DOHH2 (cell line): ENCODE data around the gene NINJ2.
A peak's percentile ranks its signal among the peaks of the same experiment; 100 is the strongest.
"Not testable (repeated sequence)": the region's sequence is repeated elsewhere in the genome, so short reads cannot be mapped to it uniquely, and the experiment has no call there.

Experiments used
- H3F3A ChIP-seq: fragments of 200-600 bp; sonication (generic), shearing (Covaris generic); 2 replicates; pipeline ENCODE4 v1.6.0; 2016; ENCODE audit warnings: antibody characterized with exemption, mild to moderate bottlenecking; ENCODE audit not compliant: control insufficient read depth, insufficient read depth
- H3K27ac ChIP-seq: fragments of 200-600 bp; sonication (generic); 2 replicates; pipeline ENCODE4 v1.5.1; 2014; ENCODE audit warnings: low read depth, mild to moderate bottlenecking, low read length, moderate library complexity
- H3K27me3 ChIP-seq: fragments of 200-600 bp; sonication (generic); 2 replicates; pipeline ENCODE4 v1.6.1; 2014; ENCODE audit warnings: mild to moderate bottlenecking, low read length, mixed read lengths; ENCODE audit not compliant: control insufficient read depth
- H3K36me3 ChIP-seq: fragments of 200-600 bp; sonication (generic); 2 replicates; pipeline ENCODE4 v1.6.1; 2014; ENCODE audit warnings: mild to moderate bottlenecking, low read length, moderate library complexity, mixed read lengths; ENCODE audit not compliant: control insufficient read depth
- H3K4me1 ChIP-seq: fragments of 200-600 bp; sonication (generic); 2 replicates; pipeline ENCODE4 v1.6.1; 2014; ENCODE audit warnings: mild to moderate bottlenecking, low read length, mixed read lengths; ENCODE audit not compliant: control insufficient read depth
- H3K4me2 ChIP-seq: fragments of 200-600 bp; sonication (generic); 2 replicates; pipeline ENCODE4 v1.6.0; 2014; ENCODE audit warnings: mild to moderate bottlenecking, low read length, moderate library complexity
- H3K4me3 ChIP-seq: fragments of 200-600 bp; sonication (generic); 2 replicates; pipeline ENCODE4 v1.5.1; 2014; ENCODE audit warnings: mild to moderate bottlenecking, low read length, mixed read lengths
- H3K79me2 ChIP-seq: fragments of 200-600 bp; sonication (generic); 2 replicates; pipeline ENCODE4 v1.6.1; 2014; ENCODE audit warnings: mild to moderate bottlenecking, low read length, mixed read lengths; ENCODE audit not compliant: control insufficient read depth
- H3K9me2 ChIP-seq: fragments of 200-600 bp; sonication (generic); replicated peaks from 2 replicates; pipeline ENCODE4 v1.6.1; 2014; ENCODE audit warnings: mild to moderate bottlenecking, low read length, mixed read lengths; ENCODE audit not compliant: control insufficient read depth
- H3K9me3 ChIP-seq: fragments of 200-600 bp; sonication (generic); 2 replicates; pipeline ENCODE4 v1.6.1; 2014; ENCODE audit warnings: antibody characterized with exemption, low read length, mixed read lengths; ENCODE audit not compliant: control insufficient read depth, insufficient read depth
- H4K20me1 ChIP-seq: fragments of 200-600 bp; sonication (generic); 2 replicates; pipeline ENCODE4 v1.6.0; 2014; ENCODE audit warnings: low read depth, mild to moderate bottlenecking, antibody characterized with exemption, low read length, moderate library complexity; ENCODE audit not compliant: control insufficient read depth, insufficient read depth
- EZH2phosphoT487 ChIP-seq: fragments of 200-600 bp; sonication (generic); IDR thresholded peaks from 2 replicates; pipeline ENCODE4 v1.6.1; 2017; ENCODE audit warnings: borderline replicate concordance, mild to moderate bottlenecking, antibody characterized with exemption, low read length, moderate library complexity, mixed read lengths
- TF ChIP-seq, protein P1 (sequence below): fragments of 200-600 bp; sonication (generic); IDR thresholded peaks from one replicate; pipeline ENCODE4 v1.5.1; 2014; ENCODE audit warnings: antibody characterized with exemption, mild to moderate bottlenecking, low read depth, low read length; ENCODE audit not compliant: poor library complexity, severe bottlenecking

NINJ2 gene

DNA sequence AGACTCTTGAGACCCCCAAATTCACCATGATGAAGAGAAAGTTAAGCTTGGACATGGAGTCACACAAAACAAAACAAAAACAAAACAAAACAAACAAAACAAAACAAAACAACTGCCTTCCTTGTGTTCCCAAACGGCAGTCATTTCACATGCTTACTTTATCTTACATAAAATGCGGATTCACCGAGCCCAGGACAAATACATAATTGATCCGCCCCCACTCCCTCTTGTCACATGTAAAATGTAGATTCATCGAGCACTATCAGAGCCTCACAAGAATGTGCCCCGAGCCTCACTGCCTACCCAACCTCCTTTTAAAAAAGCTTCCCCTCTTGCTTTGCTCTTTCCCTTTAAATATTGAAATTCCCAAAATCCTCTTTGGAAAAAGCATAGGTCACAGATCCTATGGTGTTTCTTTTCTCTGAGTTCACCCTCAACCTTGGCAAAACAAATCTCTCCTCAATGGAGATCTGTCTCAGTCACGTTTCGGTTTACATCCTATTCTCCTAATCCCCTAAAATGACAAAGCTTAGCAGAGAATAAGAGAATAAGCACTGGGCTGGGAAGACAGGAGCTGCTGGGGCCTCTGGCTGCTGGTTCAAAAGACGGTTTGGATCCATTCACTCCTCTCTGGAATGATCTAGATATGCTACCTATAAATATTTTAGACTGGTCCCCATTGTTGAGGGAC, 83.7 kb downstream of the NINJ2 start:
- no peak overlapping the region for H3K4me2 ChIP-seq
- no peaks in the 10 kb centered on the region for H3K9me3 ChIP-seq
- no peaks in the 10 kb centered on the region for H3K9me2 ChIP-seq
- no peak overlapping the region for H3K27ac ChIP-seq
- 0 out of 2 replicates have a peak, but pooled peaks cover 3% of the 10 kb centered on the region for H3F3A ChIP-seq
- no peaks in the 10 kb centered on the region for H3K36me3 ChIP-seq
- H3K4me3 ChIP-seq: no peak overlapping the region
- H3K27me3 ChIP-seq: no peaks in the 10 kb centered on the region
- H4K20me1 ChIP-seq: no peaks in the 10 kb centered on the region
- TF ChIP-seq EZH2phosphoT487: no peak
- TF ChIP-seq, protein P1, sequence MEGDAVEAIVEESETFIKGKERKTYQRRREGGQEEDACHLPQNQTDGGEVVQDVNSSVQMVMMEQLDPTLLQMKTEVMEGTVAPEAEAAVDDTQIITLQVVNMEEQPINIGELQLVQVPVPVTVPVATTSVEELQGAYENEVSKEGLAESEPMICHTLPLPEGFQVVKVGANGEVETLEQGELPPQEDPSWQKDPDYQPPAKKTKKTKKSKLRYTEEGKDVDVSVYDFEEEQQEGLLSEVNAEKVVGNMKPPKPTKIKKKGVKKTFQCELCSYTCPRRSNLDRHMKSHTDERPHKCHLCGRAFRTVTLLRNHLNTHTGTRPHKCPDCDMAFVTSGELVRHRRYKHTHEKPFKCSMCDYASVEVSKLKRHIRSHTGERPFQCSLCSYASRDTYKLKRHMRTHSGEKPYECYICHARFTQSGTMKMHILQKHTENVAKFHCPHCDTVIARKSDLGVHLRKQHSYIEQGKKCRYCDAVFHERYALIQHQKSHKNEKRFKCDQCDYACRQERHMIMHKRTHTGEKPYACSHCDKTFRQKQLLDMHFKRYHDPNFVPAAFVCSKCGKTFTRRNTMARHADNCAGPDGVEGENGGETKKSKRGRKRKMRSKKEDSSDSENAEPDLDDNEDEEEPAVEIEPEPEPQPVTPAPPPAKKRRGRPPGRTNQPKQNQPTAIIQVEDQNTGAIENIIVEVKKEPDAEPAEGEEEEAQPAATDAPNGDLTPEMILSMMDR: no peak
- H3K79me2 ChIP-seq: no peaks in the 10 kb centered on the region
- H3K4me1 ChIP-seq: peaks cover 14% of the 10 kb centered on the region

DNA sequence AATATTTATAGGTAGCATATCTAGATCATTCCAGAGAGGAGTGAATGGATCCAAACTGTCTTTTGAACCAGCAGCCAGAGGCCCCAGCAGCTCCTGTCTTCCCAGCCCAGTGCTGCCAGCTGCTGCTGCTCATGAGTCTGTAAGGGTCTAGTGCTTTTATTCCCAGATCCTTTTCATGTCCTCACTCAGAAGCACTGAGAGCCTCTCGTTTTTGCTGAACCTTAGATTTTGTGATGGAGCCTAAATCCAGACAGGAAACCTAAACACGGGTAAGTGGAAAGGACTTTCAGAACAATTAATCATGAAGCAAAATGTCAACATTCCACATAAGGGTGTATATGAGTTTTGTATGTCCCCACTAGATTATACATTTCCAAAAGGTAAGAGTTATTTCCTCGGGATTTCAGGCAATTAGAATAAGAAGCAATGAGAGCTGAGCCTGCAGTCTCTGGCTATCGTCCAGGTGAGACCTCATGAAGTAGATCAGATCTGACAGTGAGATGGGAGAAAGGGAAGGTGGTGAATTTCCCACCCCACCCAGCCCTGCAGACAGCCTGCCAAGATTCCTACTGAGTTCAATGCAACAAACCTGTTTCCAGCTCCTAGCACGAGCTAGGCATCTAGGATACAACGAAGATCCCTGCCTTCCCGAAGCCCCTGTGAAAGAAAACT, 84.4 kb downstream of the NINJ2 start:
- no peak overlapping the region for H3K27ac ChIP-seq
- H3F3A ChIP-seq: 0 out of 2 replicates have a peak, but pooled peaks cover 3% of the 10 kb centered on the region
- no peak overlapping the region for H3K4me3 ChIP-seq
- H3K4me1 ChIP-seq: peaks cover 14% of the 10 kb centered on the region
- H3K79me2 ChIP-seq: no peaks in the 10 kb centered on the region
- no peaks in the 10 kb centered on the region for H4K20me1 ChIP-seq
- H3K9me3 ChIP-seq: no peaks in the 10 kb centered on the region
- no peaks in the 10 kb centered on the region for H3K27me3 ChIP-seq
- no peaks in the 10 kb centered on the region for H3K9me2 ChIP-seq
- H3K4me2 ChIP-seq: no peak overlapping the region
- no peaks in the 10 kb centered on the region for H3K36me3 ChIP-seq
- TF ChIP-seq, protein P1: no peak
- TF ChIP-seq EZH2phosphoT487: no peak

DNA sequence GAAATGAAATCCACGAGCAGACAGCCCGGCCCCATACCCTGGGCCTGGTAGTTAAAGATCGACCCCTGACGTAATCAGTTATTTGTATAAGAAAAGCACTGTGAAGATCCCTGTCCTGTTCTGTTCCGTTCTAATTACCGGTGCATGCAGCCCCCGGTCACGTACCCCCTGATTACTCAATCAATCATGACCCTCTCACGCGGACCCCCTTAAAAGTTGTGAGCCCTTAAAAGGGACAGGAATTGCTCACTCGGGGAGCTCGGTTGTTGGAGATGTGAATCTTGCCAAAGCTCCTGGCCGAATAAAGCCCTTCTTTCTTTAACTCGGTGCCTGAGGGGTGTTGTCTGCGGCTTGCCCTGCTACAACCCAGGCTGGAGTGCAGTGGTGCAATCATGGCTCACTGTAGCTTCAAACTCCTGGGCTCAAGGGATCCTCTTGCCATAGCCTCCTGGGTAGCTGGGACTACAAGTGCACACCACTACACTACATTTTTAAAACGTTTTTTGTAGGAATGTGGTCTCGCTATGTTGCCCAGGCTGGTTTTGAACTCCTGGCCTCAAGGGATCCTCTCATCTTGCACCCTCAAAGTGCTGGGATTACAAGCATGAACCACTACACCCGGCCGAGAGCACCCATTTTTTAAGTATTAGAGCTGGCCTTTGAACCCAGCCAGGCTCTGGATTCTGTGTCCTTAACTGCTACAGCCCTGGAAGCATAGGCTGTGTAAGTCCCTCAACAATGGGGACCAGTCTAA, 85.1 kb downstream of the NINJ2 start:
- H3K36me3 ChIP-seq, H3K9me3 ChIP-seq, H4K20me1 ChIP-seq, H3K27me3 ChIP-seq, H3K79me2 ChIP-seq, H3F3A ChIP-seq, H3K9me2 ChIP-seq, H3K4me3 ChIP-seq, H3K4me2 ChIP-seq, H3K27ac ChIP-seq: not testable (repeated sequence)
- H3K4me1 ChIP-seq: peaks cover 14% of the 10 kb centered on the region

DNA sequence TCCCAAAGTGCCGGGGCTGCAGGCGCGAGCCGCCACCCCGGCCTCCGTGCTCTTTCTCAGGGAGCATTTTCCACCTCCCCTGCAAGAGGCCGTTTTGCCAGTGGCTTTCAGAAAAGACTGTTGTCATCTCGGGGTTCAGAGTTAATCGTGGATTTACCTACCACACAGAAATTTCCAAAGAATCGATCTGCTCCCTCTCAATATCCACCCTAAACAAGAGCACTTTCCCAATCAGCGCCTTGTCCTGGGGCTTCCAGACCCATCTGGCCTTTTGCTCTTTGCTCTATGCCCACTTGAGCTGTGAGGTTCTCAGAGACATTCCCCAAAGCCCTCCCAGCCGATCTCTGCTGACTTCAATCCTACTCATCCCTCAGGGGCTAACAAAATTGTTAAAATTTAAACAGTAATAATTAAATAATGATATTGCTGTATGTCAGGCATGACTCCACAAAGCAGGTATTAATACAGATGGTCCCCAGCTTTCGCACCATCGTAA, 86.6 kb downstream of the NINJ2 start:
- peaks cover 14% of the 10 kb centered on the region for H3K4me1 ChIP-seq
- no peaks in the 10 kb centered on the region for H3K79me2 ChIP-seq
- H3K27ac ChIP-seq: no peak overlapping the region
- H3K4me3 ChIP-seq: peak overlapping the region; percentile 18; the same call in 1 of the 2 replicates
- no peaks in the 10 kb centered on the region for H3K36me3 ChIP-seq
- no peaks in the 10 kb centered on the region for H4K20me1 ChIP-seq
- H3K27me3 ChIP-seq: no peaks in the 10 kb centered on the region
- peak overlapping the region; percentile 39 for H3K4me2 ChIP-seq
- H3F3A ChIP-seq: no peaks in the 10 kb centered on the region
- no peaks in the 10 kb centered on the region for H3K9me3 ChIP-seq
- TF ChIP-seq, protein P1: no peak
- TF ChIP-seq EZH2phosphoT487: no peak
- no peaks in the 10 kb centered on the region for H3K9me2 ChIP-seq
